ENCODE measurements around the gene UVRAG. TPM values are rescaled to one million over a fixed set of nuclear protein-coding genes. Genes with fewer than 3 reads are reported as not detected.
A peak's percentile ranks its signal among the peaks of the same experiment; 100 is the strongest.

The UVRAG gene
- total RNA-seq, 1 experiment from 2014 or later: 6.9 TPM

- in situ Hi-C loops (cut with HindIII; ENCODE audit: low pct_unique_long_range_greater_than_20kb, low sequenced_read_pairs): no loop called here
- DNase-seq (ENCODE audit: low read depth): no peak
These were observed 14.2 kb upstream of the UVRAG start for GRCh38 chr11:75800728-75801361.

DNA sequence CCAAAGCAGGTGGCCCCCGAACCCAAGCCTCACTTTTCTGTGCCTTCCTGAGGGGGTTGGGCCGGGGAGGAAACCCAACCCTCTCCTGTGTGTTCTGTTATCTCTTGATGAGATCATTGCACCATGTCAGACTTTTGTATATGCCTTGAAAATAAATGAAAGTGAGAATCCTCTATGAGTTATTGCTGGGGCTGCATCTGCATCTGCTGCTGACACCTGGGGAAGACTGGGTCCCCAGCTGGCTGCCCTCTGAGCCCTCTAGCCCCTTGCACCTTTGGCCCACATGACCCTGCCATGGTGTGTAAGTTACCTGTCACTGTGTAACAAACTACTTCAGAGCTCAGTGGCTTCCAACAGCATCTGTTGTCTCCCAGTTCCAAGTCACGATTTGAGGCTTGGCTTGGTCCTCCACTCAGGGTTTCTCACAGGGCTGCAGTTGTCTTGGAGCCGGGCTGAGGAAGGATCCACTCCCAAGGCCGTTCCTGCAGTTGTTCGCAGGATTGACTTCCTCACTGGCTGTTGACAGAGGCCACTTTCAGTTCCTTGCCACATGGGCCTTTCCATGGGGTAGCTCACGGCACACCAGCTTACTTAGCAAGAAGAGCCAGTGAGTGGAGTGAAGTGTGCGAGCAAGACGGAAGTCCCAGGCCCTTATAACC, 13.5 kb upstream of the UVRAG start:
- in situ Hi-C loops (cut with HindIII; ENCODE audit: low pct_unique_long_range_greater_than_20kb, low sequenced_read_pairs): no loop called here

GRCh38 chr11:75802021-75802912, 12.7 kb upstream of the UVRAG start:
- no peak for DNase-seq (ENCODE audit: low read depth)
- in situ Hi-C loops (cut with HindIII; ENCODE audit: low pct_unique_long_range_greater_than_20kb, low sequenced_read_pairs): no loop called here

More for the DNA sequence above, 13.5 kb upstream of the UVRAG start:
- no peak for DNase-seq (ENCODE audit: low read depth)

DNA sequence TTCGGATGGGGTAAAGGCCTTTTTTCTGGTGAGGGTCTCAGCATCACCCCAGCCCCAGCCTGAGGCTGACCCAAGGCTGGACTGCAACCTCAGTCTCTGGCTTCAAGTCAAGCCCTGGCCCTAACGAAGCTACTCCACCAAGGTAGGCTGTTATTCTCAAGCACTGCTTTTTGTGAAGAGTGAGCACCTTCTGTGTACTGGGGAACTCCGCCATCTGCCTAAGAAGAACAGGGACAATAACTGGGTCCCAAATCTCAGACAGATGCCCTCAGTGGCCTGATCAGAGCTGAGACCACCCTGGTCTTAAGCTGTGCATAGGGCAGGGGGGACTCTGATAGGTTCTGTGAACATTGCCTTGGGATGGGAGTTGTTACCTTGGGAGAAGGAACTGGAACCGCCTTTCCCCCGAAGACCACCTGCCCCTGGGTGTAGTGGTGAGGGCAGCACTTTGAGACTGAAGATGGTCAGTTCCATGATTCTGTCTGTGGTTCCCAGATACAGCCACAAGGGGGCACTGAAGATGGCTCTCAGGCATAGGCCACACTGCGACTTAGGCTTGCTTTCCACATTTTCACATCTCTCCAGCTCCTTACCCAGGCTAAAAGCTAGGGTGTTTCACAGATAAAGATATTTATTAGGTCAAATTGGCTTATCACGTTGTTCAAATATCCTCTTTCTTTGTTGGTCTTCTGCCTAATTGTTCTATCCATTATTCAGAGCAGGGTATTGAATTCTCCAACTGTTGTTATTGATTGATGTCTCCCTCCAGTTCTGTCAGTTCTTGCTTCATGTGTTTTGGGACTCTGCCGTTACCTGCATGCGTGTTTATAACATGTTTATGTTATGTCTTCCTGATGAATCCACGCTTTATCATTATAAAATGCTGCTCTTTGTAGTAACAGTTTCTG, 11.8 kb upstream of the UVRAG start:
- in situ Hi-C loops (cut with HindIII; ENCODE audit: low pct_unique_long_range_greater_than_20kb, low sequenced_read_pairs): no loop called here
- DNase-seq (ENCODE audit: low read depth): no peak

DNA sequence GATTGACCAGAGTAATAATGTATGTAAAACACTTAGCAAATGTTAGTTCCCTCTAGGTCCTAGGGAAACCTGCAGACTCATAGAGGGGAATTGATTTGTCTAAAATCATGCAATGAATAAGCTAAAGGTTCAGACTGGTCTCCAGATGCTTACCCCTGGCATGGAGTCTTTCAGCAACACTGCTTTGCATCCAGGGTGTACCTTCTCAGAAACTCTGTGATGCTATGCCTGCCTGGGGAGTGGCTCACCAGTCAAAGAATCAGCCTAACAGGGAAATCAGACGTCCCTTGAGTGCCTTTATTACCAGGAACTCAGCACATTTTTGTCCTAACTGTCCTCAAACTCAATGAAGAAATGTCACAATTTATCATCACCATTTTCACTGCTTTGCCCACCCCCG, 5.9 kb upstream of the UVRAG start:
- DNase-seq (ENCODE audit: low read depth): no peak
- in situ Hi-C loops (cut with HindIII; ENCODE audit: low pct_unique_long_range_greater_than_20kb, low sequenced_read_pairs): no loop called here

DNA sequence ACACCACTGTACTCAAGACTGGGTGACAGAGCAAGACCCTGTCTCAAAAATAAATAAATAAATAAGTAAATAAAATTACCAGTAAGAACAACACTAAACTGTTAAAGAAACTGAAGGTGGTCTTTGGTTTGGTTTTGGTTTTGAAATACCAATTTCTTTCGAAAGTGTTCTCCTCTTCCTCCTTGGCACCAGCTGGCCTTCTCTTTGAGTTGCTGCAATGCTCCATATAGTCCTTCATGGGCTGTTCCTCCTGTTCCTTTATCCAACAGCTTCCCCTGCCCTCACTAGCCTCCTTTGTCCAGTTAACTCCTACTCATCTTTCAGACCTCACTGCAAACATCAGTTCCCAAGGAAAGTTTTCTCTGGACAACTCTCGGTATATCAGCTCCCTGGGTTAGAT, 5.0 kb upstream of the UVRAG start:
- DNase-seq (ENCODE audit: low read depth): no peak
- in situ Hi-C loops (cut with HindIII; ENCODE audit: low pct_unique_long_range_greater_than_20kb, low sequenced_read_pairs): no loop called here

GRCh38 chr11:75810637-75811390, 4.2 kb upstream of the UVRAG start:
- DNase-seq (ENCODE audit: low read depth): no peak
- in situ Hi-C loops (cut with HindIII; ENCODE audit: low pct_unique_long_range_greater_than_20kb, low sequenced_read_pairs): no loop called here

- no peak for DNase-seq (ENCODE audit: low read depth)
- in situ Hi-C loops (cut with HindIII; ENCODE audit: low pct_unique_long_range_greater_than_20kb, low sequenced_read_pairs): no loop called here
These were observed 3.5 kb upstream of the UVRAG start for GRCh38 chr11:75811485-75811884.

DNA sequence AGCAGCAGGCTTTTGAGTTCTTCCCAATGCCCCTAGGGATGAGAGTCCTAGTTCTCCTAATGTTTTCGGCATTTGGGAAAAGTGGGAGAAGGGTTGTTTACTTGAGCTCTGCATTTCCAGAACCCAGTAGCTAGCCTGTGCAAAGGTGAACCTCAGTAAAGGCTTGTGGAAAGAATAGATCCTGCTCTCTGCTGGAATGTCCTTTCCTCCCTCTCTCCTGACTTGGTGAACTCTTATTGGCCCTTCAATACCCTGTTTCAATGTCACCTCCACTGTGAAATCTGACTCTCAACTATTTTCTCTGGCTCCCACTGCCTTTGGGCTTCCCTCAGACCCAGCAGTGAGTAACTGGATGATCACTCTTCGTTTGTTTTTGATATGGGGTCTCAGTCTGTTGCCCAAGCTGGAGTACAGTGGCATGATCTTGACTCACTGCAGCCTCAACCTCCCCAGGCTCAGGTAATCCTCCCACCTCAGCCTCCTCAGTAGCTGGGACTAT, 2.4 kb upstream of the UVRAG start:
- in situ Hi-C loops (cut with HindIII; ENCODE audit: low pct_unique_long_range_greater_than_20kb, low sequenced_read_pairs): no loop called here
- peak; percentile 29 for DNase-seq (ENCODE audit: low read depth)

GRCh38 chr11:75813124-75813523, 1.9 kb upstream of the UVRAG start:
- peak; percentile 10 for DNase-seq (ENCODE audit: low read depth)
- in situ Hi-C loops (cut with HindIII; ENCODE audit: low pct_unique_long_range_greater_than_20kb, low sequenced_read_pairs): no loop called here

GRCh38 chr11:75813622-75814039, 1.4 kb upstream of the UVRAG start:
- in situ Hi-C loops (cut with HindIII; ENCODE audit: low pct_unique_long_range_greater_than_20kb, low sequenced_read_pairs): no loop called here
- peak; percentile 44 for DNase-seq (ENCODE audit: low read depth)

DNA sequence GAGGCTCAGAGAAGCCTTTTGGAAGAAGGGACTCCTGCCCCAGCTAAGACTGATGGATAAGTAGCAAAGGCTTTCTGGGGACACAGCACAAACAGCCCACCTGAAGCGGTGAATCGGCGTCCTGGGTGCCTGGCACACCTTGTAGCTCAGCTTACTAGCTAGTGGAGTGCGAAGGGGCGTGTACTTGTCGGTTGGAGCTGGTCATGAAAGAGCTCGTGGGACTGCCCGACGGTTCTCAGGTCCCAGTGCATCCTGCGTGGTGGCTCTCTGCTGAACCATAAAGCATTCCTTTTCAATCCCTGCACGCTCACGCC, 690 bp upstream of the UVRAG start:
- in situ Hi-C loops (cut with HindIII; ENCODE audit: low pct_unique_long_range_greater_than_20kb, low sequenced_read_pairs): no loop called here
- no peak for DNase-seq (ENCODE audit: low read depth)

GRCh38 chr11:75815345-75816168, 547 bp downstream of the UVRAG start:
- no peak for DNase-seq (ENCODE audit: low read depth)
- in situ Hi-C loops (cut with HindIII; ENCODE audit: low pct_unique_long_range_greater_than_20kb, low sequenced_read_pairs): no loop called here

- in situ Hi-C loops (cut with HindIII; ENCODE audit: low pct_unique_long_range_greater_than_20kb, low sequenced_read_pairs): no loop called here
- DNase-seq (ENCODE audit: low read depth): no peak
These were observed 1.7 kb downstream of the UVRAG start for GRCh38 chr11:75816561-75817239.

GRCh38 chr11:75820645-75821044, 5.6 kb downstream of the UVRAG start:
- DNase-seq (ENCODE audit: low read depth): no peak
- in situ Hi-C loops (cut with HindIII; ENCODE audit: low pct_unique_long_range_greater_than_20kb, low sequenced_read_pairs): no loop called here

DNA sequence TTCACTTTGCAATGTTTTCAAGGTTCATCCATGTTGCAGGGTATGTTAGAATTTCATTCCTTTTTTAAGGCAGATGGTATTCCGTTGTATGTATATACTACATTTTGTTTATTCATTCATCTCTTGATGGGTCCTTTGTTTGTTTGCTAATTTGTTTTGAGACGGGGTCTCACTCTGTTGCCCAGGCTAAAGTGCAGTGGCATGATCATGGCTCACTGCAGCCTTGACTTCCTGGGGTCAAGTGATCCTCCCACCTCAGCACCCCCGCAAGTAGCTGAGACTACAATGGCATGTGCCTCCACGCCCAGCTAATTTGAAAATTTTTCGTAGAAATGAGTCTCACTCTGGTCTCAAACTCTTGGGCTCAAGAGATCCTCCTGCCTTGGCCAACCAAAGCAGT, 6.2 kb downstream of the UVRAG start:
- DNase-seq (ENCODE audit: low read depth): no peak
- in situ Hi-C loops (cut with HindIII; ENCODE audit: low pct_unique_long_range_greater_than_20kb, low sequenced_read_pairs): no loop called here
